Heart right ventricle (tissue), 16 donors: ENCODE results near the gene FAM184A. TPM values are rescaled to one million over a fixed set of nuclear protein-coding genes. Genes with fewer than 3 reads are reported as not detected.

Experiments used
- ATAC-seq, 8 donors: fragments of 200-7000 bp; cut with Tn5 transposase; one replicate each; pipeline ENCODE4 v1.9.1; 2020; ENCODE audit warnings: mild to moderate bottlenecking in 8 of 8, moderate library complexity in 8 of 8, moderate number of reproducible peaks in 1 of 8
- DNase-seq, 2 donors: peaks; one replicate each; pipeline ENCODE4 v3.0.0-alpha.2; 2020
- H3K27ac ChIP-seq, 10 donors: fragments of 200-600 bp; sonication (generic) in 2 of 10; one replicate each; pipeline versions ENCODE4 v1.5.0 to v1.8.0; 2020 to 2022; ENCODE audit warnings: mild to moderate bottlenecking in 3 of 10
- H3K27me3 ChIP-seq, 7 donors: fragments of 200-600 bp; one replicate each; pipeline ENCODE4 v1.8.0; 2021 to 2022; ENCODE audit warnings: mild to moderate bottlenecking in 2 of 7
- H3K36me3 ChIP-seq, 9 donors: fragments of 200-600 bp; sonication (generic) in 1 of 9; one replicate each; pipeline versions ENCODE4 v1.5.0 to v1.8.0; 2020 to 2022; ENCODE audit warnings: mild to moderate bottlenecking in 2 of 9
- H3K4me1 ChIP-seq, 9 donors: fragments of 200-600 bp; sonication (generic) in 1 of 9; one replicate each; pipeline versions ENCODE4 v1.5.0 to v1.8.0; 2020 to 2022; ENCODE audit warnings: mild to moderate bottlenecking in 4 of 9
- H3K4me3 ChIP-seq, 10 donors: fragments of 200-600 bp; sonication (generic) in 2 of 10; one replicate each; pipeline versions ENCODE4 v1.5.0 to v1.8.0; 2020 to 2022; ENCODE audit warnings: mild to moderate bottlenecking in 7 of 10, moderate library complexity in 2 of 10
- H3K9me3 ChIP-seq, 11 donors: fragments of 200-600 bp in 10 of 11; sonication (generic) in 2 of 11; one replicate each; pipeline versions ENCODE4 v1.5.0 to v1.8.0; 2013 to 2022; ENCODE audit warnings: mild to moderate bottlenecking in 2 of 11, control low read depth in 1 of 11, moderate library complexity in 1 of 11
- CTCF ChIP-seq, 9 donors: fragments of 200-600 bp; sonication (generic) in 2 of 9; IDR thresholded peaks; one replicate each; pipeline versions ENCODE4 v1.5.0 to v1.8.0; 2021 to 2022; ENCODE audit warnings: antibody characterized with exemption in 9 of 9, mild to moderate bottlenecking in 5 of 9, moderate library complexity in 1 of 9
- WGBS, 2 donors: extraction: QIAGEN DNeasy Blood & Tissue Kit; methylation state at CpG; one replicate each; pipeline ENCODE4 v1.1.7; 2013; ENCODE audit warnings: inconsistent platforms in 1 of 2; 5-methylcytosine and 5-hydroxymethylcytosine counted together
- intact Hi-C, 10 donors: fragments of 100-400 bp; cut with DNase I; formaldehyde crosslinking; loops; one replicate each; pipeline versions ENCODE4 v1.11.1 to v1.14.2; 2022
- long read RNA-seq, 3 donors: library from polyadenylated mRNA; unstranded; transcript quantifications; one replicate each; pipeline ENCODE4 v2.0.0, GENCODE V29; 2020 to 2021
- polyA plus RNA-seq, 2 donors: library from polyadenylated mRNA; stranded (reverse); fragments of 200-250 nt; gene quantifications; one replicate each; pipeline ENCODE4 v1.2.3, GENCODE V29; 2013
- total RNA-seq, 10 donors: library from RNA; stranded (reverse); fragmentation: NEBNext Ultra II Directional in 3 of 10; extraction: Animal tissue kit (Norgen Biotek cat#: 25700) in 3 of 10; gene quantifications; one replicate each; pipeline versions ENCODE4 v1.2.1 to v1.2.4, GENCODE V29; 2021 to 2023
- donor health status: Arrhythmogenic right ventricular cardiomyopathy.
- donor health status: ischemic (EF 13 %, LVEDD 7.1; RV severe dilation, severe dysfunction).
- donor health status: healthy with polysubstance abuse.
- donor health status: DM: no; HTN: yes; CAD: no.
- donor health status: DM: no; HTN: no; CAD: no.
- donor health status: ischemic (EF 25% LVEDD 6.9; RV normal size, moderate dysfunction).
- donor health status: ischemic (EF 25% LVEDD 5.7; RV mildly dilated, moderate dysfunction).
- donor health status: healthy.
- donor health status: DM: yes; HTN: yes; CAD: no.
- donor health status: Ischemic cardiomyopathy.
- donor health status: ischemic (EF 35%, LVEDD 5.7; RV mildly dilated, moderate dysfunction).
- donor health status: nonischemic (EF 11% LVEDD 7.7; RV severe dilation, severe dysfunction).
- donor health status: DM: yes; HTN: yes; CAD: no.
- donor health status: PGD.
- donor health status: ischemic (EF 29% LVEDD 5.4; RV normal size, mild dysfunction).
- donor health status: nonischemic (EF 23%, LVEDD 6.1; RV moderate dilation, normal function).

Gene FAM184A
- total RNA-seq (1 to 10 TPM in 1 of 10 donors, under 1 TPM in 9; 0.16 to 1.6 (median 0.42) TPM), polyA plus RNA-seq (1 to 10 TPM in 1 of 2 donors, under 1 TPM in 1; 0.22 to 3.0 TPM)
- long read RNA-seq, donor 1, partial matches to known transcripts, result 0 of 1 reads
- long read RNA-seq, donor 1, other reads (novel, unspliced or antisense), result 1 of 1 reads
- long read RNA-seq, donor 2, result 0 reads
- long read RNA-seq, donor 3, partial matches to known transcripts, result 0 of 2 reads
- long read RNA-seq, donor 3, other reads (novel, unspliced or antisense), result 2 of 2 reads

GRCh38 chr6:119078376-119079282 is at the start of gene FAM184A:
TSS of gene FAM184A (minus strand) at chr6:119078664. CDS start at chr6:119078299, 365 bp downstream.
- peak within 1 kb of the TSS; percentile 34 to 71 (median 65) for H3K4me3 ChIP-seq
- peak; percentile 73 to 89 (median 85) for ATAC-seq
- intact Hi-C loops, result no loop called here
- peak; percentile 44 to 73 for DNase-seq
- H3K27me3 ChIP-seq, result peaks cover 0 to 15% (median 0%) of the 10 kb centered on the region in 7 donors
- H3K9me3 ChIP-seq, result peaks cover 0 to 12% (median 3%) of the 10 kb centered on the region in 11 donors
- WGBS, 2 donors, result 1% methylated on average over 78 to 102 of the region's 103 CpGs
- peaks cover 0 to 26% (median 9%) of the 10 kb centered on the region in 9 donors for H3K4me1 ChIP-seq
- H3K27ac ChIP-seq, result peak within 1 kb of the TSS in 8 of 10 donors; percentile 25 to 63 (median 45)
- TF ChIP-seq CTCF (IDR thresholded peaks at IDR 0.05), result peak in 7 of 9 donors; percentile 7 to 58 (median 34)
- H3K36me3 ChIP-seq, result no peaks in the 10 kb centered on the region

GRCh38 chr6:119127627-119128026 is 49.2 kb upstream of the FAM184A start:
- ATAC-seq (no peak), DNase-seq (no peak)
- intact Hi-C loops, result loop anchor here in 1 of 10 donors (10.0 kb wide), 1 partner anchor 527 kb away; no protein-coding TSS in a partner anchor
- Histone ChIP-seq H3K36me3 (no peaks in the 10 kb centered on the region), H3K9me3 (peaks cover 0 to 4% (median 0%) of the 10 kb centered on the region in 11 donors), H3K4me1 (peaks cover 0 to 19% (median 5%) of the 10 kb centered on the region in 9 donors), H3K4me3 (no peak overlapping the region), H3K27ac (no peak overlapping the region), H3K27me3 (no peaks in the 10 kb centered on the region)
- 94 to 97% methylated on average over 1 of the region's 1 CpG for WGBS, 2 donors
- TF ChIP-seq CTCF (IDR thresholded peaks at IDR 0.05), result no peak

- 64 to 67% methylated on average over 4 of the region's 4 CpGs for WGBS, 2 donors
Observed at GRCh38 chr6:119126826-119127225, 48.4 kb upstream of the FAM184A start.

More at GRCh38 chr6:119126826-119127225, 48.4 kb upstream of the FAM184A start:
- Histone ChIP-seq H3K27me3 (no peaks in the 10 kb centered on the region), H3K9me3 (peaks cover 0 to 4% (median 0%) of the 10 kb centered on the region in 11 donors), H3K4me3 (no peak overlapping the region), H3K4me1 (peaks cover 0 to 16% (median 5%) of the 10 kb centered on the region in 9 donors), H3K36me3 (no peaks in the 10 kb centered on the region), H3K27ac (no peak overlapping the region)
- no peak for ATAC-seq
- DNase-seq, result no peak
- intact Hi-C loops, result loop anchor here in 1 of 10 donors (10.0 kb wide), 1 partner anchor 528 kb away; no protein-coding TSS in a partner anchor
- TF ChIP-seq CTCF (IDR thresholded peaks at IDR 0.05), result no peak
